PC-9 (cell line): ENCODE data around the gene TMEM89.

Experiments
- CTCF ChIP-seq: fragments of 200-600 bp; sonication (generic); conservative IDR thresholded peaks from 2 replicates; pipeline ENCODE4 v1.6.1; 2017; ENCODE audit warnings: mixed run types, antibody characterized with exemption, mild to moderate bottlenecking, moderate library complexity
- EZH2 ChIP-seq: fragments of 200-600 bp; sonication (generic); IDR thresholded peaks from 2 replicates; pipeline ENCODE4 v1.8.0; 2017; ENCODE audit warnings: antibody characterized with exemption, low read depth

- TF ChIP-seq CTCF = no peak
- no peak for TF ChIP-seq EZH2
These were observed 44.9 kb downstream of the TMEM89 start for GRCh38 chr3:48576647-48577046.
